ENCODE measurements around the gene ATP2B2.
"Not testable (repeated sequence)": the region's sequence is repeated elsewhere in the genome, so short reads cannot be mapped to it uniquely, and the experiment has no call there.

ATP2B2 gene

GRCh38 chr3:10547841-10548783 is 42.7 kb upstream of the ATP2B2 start:
- H3K27me3 ChIP-seq (ENCODE audit: insufficient read depth, low read length) = no peaks in the 10 kb centered on the region
- H3K4me1 ChIP-seq (ENCODE audit: insufficient read depth, low read length) = peaks cover under 1% of the 10 kb centered on the region; the same call in 1 of the 2 replicates
- peaks cover 3% of the 10 kb centered on the region; the same call in 1 of the 2 replicates for H3K9me3 ChIP-seq (ENCODE audit: insufficient read depth, low read depth, low read length)
- H3K4me3 ChIP-seq (ENCODE audit: low read length) = no peak overlapping the region
- H3K36me3 ChIP-seq (ENCODE audit: insufficient read depth, low read depth, low read length) = no peaks in the 10 kb centered on the region
- no peak overlapping the region for H3K9ac ChIP-seq (ENCODE audit: low read depth, low read length)
- no peak overlapping the region for H3K27ac ChIP-seq (ENCODE audit: low read length)

- Histone ChIP-seq H3K9me3 (ENCODE audit: insufficient read depth, low read depth, low read length) (peaks cover 10% of the 10 kb centered on the region; the same call in 1 of the 2 replicates), H3K27ac (ENCODE audit: low read length) (no peak overlapping the region), H3K9ac (ENCODE audit: low read depth, low read length) (no peak overlapping the region), H3K4me3 (ENCODE audit: low read length) (no peak overlapping the region), H3K4me1 (ENCODE audit: insufficient read depth, low read length) (no peaks in the 10 kb centered on the region), H3K36me3 (ENCODE audit: insufficient read depth, low read depth, low read length) (no peaks in the 10 kb centered on the region), H3K27me3 (ENCODE audit: insufficient read depth, low read length) (no peaks in the 10 kb centered on the region)
Measured at GRCh38 chr3:10547413-10547812, 42.0 kb upstream of the ATP2B2 start.

- Histone ChIP-seq H3K27me3 (ENCODE audit: insufficient read depth, low read length) (no peaks in the 10 kb centered on the region), H3K9me3 (ENCODE audit: insufficient read depth, low read depth, low read length) (peaks cover 13% of the 10 kb centered on the region; the same call in 1 of the 2 replicates), H3K9ac (ENCODE audit: low read depth, low read length) (no peak overlapping the region), H3K36me3 (ENCODE audit: insufficient read depth, low read depth, low read length) (no peaks in the 10 kb centered on the region), H3K4me1 (ENCODE audit: insufficient read depth, low read length) (no peaks in the 10 kb centered on the region), H3K27ac (ENCODE audit: low read length) (no peak overlapping the region), H3K4me3 (ENCODE audit: low read length) (no peak overlapping the region)
Measured at GRCh38 chr3:10546820-10547263, 41.5 kb upstream of the ATP2B2 start.

- Histone ChIP-seq H3K9me3 (ENCODE audit: insufficient read depth, low read depth, low read length) (peaks cover 18% of the 10 kb centered on the region; the same call in 1 of the 2 replicates), H3K27ac (ENCODE audit: low read length) (no peak overlapping the region), H3K27me3 (ENCODE audit: insufficient read depth, low read length) (no peaks in the 10 kb centered on the region), H3K9ac (ENCODE audit: low read depth, low read length) (no peak overlapping the region), H3K4me3 (ENCODE audit: low read length) (no peak overlapping the region), H3K36me3 (ENCODE audit: insufficient read depth, low read depth, low read length) (no peaks in the 10 kb centered on the region), H3K4me1 (ENCODE audit: insufficient read depth, low read length) (no peaks in the 10 kb centered on the region)
Measured at GRCh38 chr3:10546181-10546624, 40.8 kb upstream of the ATP2B2 start.

GRCh38 chr3:10542518-10542917 is 37.1 kb upstream of the ATP2B2 start:
- H3K27ac ChIP-seq (ENCODE audit: low read length) = no peak overlapping the region
- no peaks in the 10 kb centered on the region for H3K4me1 ChIP-seq (ENCODE audit: insufficient read depth, low read length)
- H3K27me3 ChIP-seq (ENCODE audit: insufficient read depth, low read length) = no peaks in the 10 kb centered on the region
- H3K36me3 ChIP-seq (ENCODE audit: insufficient read depth, low read depth, low read length) = no peaks in the 10 kb centered on the region
- H3K4me3 ChIP-seq (ENCODE audit: low read length) = no peak overlapping the region
- H3K9me3 ChIP-seq (ENCODE audit: insufficient read depth, low read depth, low read length) = peaks cover 23% of the 10 kb centered on the region; the same call in 1 of the 2 replicates
- H3K9ac ChIP-seq (ENCODE audit: low read depth, low read length) = no peak overlapping the region

- H3K36me3 ChIP-seq (ENCODE audit: insufficient read depth, low read depth, low read length); H3K27me3 ChIP-seq (ENCODE audit: insufficient read depth, low read length); H3K9ac ChIP-seq (ENCODE audit: low read depth, low read length); H3K4me1 ChIP-seq (ENCODE audit: insufficient read depth, low read length); H3K27ac ChIP-seq (ENCODE audit: low read length); H3K4me3 ChIP-seq (ENCODE audit: low read length): not testable (repeated sequence)
- H3K9me3 ChIP-seq (ENCODE audit: insufficient read depth, low read depth, low read length) = peaks cover 23% of the 10 kb centered on the region; the same call in 1 of the 2 replicates
Measured at GRCh38 chr3:10540347-10540746, 35.0 kb upstream of the ATP2B2 start.

- no peak overlapping the region for H3K27ac ChIP-seq (ENCODE audit: low read length)
- no peaks in the 10 kb centered on the region for H3K4me1 ChIP-seq (ENCODE audit: insufficient read depth, low read length)
- no peak overlapping the region for H3K4me3 ChIP-seq (ENCODE audit: low read length)
- no peaks in the 10 kb centered on the region for H3K9me3 ChIP-seq (ENCODE audit: insufficient read depth, low read depth, low read length)
- no peaks in the 10 kb centered on the region for H3K36me3 ChIP-seq (ENCODE audit: insufficient read depth, low read depth, low read length)
- H3K9ac ChIP-seq (ENCODE audit: low read depth, low read length) = no peak overlapping the region
- no peaks in the 10 kb centered on the region for H3K27me3 ChIP-seq (ENCODE audit: insufficient read depth, low read length)
Measured at GRCh38 chr3:10534066-10534465, 28.7 kb upstream of the ATP2B2 start.

GRCh38 chr3:10533737-10534023 is 28.3 kb upstream of the ATP2B2 start:
- Histone ChIP-seq H3K27me3 (ENCODE audit: insufficient read depth, low read length) (no peaks in the 10 kb centered on the region), H3K27ac (ENCODE audit: low read length) (no peak overlapping the region), H3K9ac (ENCODE audit: low read depth, low read length) (no peak overlapping the region), H3K36me3 (ENCODE audit: insufficient read depth, low read depth, low read length) (no peaks in the 10 kb centered on the region), H3K9me3 (ENCODE audit: insufficient read depth, low read depth, low read length) (no peaks in the 10 kb centered on the region), H3K4me1 (ENCODE audit: insufficient read depth, low read length) (no peaks in the 10 kb centered on the region), H3K4me3 (ENCODE audit: low read length) (no peak overlapping the region)

- H3K27ac ChIP-seq (ENCODE audit: low read length) = no peak overlapping the region
- H3K27me3 ChIP-seq (ENCODE audit: insufficient read depth, low read length) = no peaks in the 10 kb centered on the region
- no peak overlapping the region for H3K9ac ChIP-seq (ENCODE audit: low read depth, low read length)
- H3K4me3 ChIP-seq (ENCODE audit: low read length) = no peak overlapping the region
- H3K36me3 ChIP-seq (ENCODE audit: insufficient read depth, low read depth, low read length) = no peaks in the 10 kb centered on the region
- H3K9me3 ChIP-seq (ENCODE audit: insufficient read depth, low read depth, low read length) = no peaks in the 10 kb centered on the region
- H3K4me1 ChIP-seq (ENCODE audit: insufficient read depth, low read length) = no peaks in the 10 kb centered on the region
Measured at GRCh38 chr3:10532939-10533736, 27.8 kb upstream of the ATP2B2 start.

- H3K36me3 ChIP-seq (ENCODE audit: insufficient read depth, low read depth, low read length) = no peaks in the 10 kb centered on the region
- H3K4me3 ChIP-seq (ENCODE audit: low read length) = no peak overlapping the region
- H3K9ac ChIP-seq (ENCODE audit: low read depth, low read length) = no peak overlapping the region
- H3K27ac ChIP-seq (ENCODE audit: low read length) = no peak overlapping the region
- no peaks in the 10 kb centered on the region for H3K9me3 ChIP-seq (ENCODE audit: insufficient read depth, low read depth, low read length)
- H3K27me3 ChIP-seq (ENCODE audit: insufficient read depth, low read length) = no peaks in the 10 kb centered on the region
- H3K4me1 ChIP-seq (ENCODE audit: insufficient read depth, low read length) = no peaks in the 10 kb centered on the region
Measured at GRCh38 chr3:10531031-10531430, 25.6 kb upstream of the ATP2B2 start.

- no peak overlapping the region for H3K9ac ChIP-seq (ENCODE audit: low read depth, low read length)
- no peak overlapping the region for H3K27ac ChIP-seq (ENCODE audit: low read length)
- no peaks in the 10 kb centered on the region for H3K9me3 ChIP-seq (ENCODE audit: insufficient read depth, low read depth, low read length)
- H3K4me3 ChIP-seq (ENCODE audit: low read length) = no peak overlapping the region
- H3K4me1 ChIP-seq (ENCODE audit: insufficient read depth, low read length) = no peaks in the 10 kb centered on the region
- H3K36me3 ChIP-seq (ENCODE audit: insufficient read depth, low read depth, low read length) = no peaks in the 10 kb centered on the region
- H3K27me3 ChIP-seq (ENCODE audit: insufficient read depth, low read length) = no peaks in the 10 kb centered on the region
Measured at GRCh38 chr3:10530241-10530640, 24.9 kb upstream of the ATP2B2 start.
